Sigmoid colon (tissue), 4 donors: Measurements from ENCODE around the gene IQGAP1.

Experiments
- POLR2A ChIP-seq, 2 donors: fragments of 450-650 bp; IDR thresholded peaks; one replicate each; pipeline ENCODE4 v1.6.1; 2016; ENCODE audit warnings: antibody characterized with exemption in 2 of 2, mild to moderate bottlenecking in 2 of 2, moderate library complexity in 2 of 2
- POLR2AphosphoS5 ChIP-seq, 4 donors: sonication (generic); formaldehyde crosslinking; IDR thresholded peaks; one replicate each; pipeline ENCODE4 v1.6.1; 2017; ENCODE audit warnings: antibody characterized with exemption in 4 of 4
- TF ChIP-seq, protein P1 (sequence below), 4 experiments: fragments of 450-650 bp in 3 of 4; fragments of 200-600 bp in 1 of 4; IDR thresholded peaks; one replicate each; pipeline ENCODE4 v1.5.1; 2016 to 2019; ENCODE audit warnings: antibody characterized with exemption in 4 of 4, mild to moderate bottlenecking in 3 of 4, moderate library complexity in 2 of 4

DNA sequence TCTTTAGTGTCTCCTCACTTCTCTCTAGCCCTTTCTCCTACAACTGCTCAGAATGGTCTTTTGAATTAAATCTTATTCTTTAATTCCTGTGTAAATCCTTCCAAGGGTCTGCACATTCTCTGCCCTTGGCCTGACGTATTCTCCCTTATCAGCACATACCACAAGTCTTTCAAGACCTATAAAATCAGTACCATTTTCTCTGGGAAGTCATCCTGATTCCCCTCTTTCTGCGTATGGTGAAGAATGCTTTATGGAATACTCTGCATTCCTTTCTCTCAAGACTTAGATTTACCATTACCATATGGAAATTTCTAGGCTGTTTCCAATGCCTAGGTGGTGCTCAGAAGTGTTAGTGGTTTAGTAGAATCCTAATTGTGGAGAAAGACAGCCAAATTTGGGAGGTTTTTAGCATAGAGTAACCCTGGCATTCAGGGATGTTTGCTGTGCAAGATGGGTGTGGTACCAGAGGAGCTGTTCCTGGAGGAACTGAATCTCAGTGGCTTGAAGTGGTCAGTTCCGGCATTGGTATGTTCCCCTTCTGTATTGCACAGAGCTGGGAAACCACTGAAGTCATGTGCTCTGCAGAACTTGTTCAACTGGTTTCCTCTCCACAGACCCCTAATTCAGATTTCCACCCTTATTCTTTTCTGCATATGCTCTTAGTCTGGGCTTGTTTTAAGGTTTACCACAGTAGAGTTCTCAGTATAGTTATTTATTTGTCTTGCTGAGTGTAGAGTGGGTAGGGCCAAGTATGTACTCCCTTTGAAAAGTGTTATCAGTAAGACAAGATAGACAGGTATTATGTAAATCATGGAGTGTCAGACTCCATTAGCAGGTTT lies 24.5 kb downstream of the IQGAP1 start:
- TF ChIP-seq POLR2A (IDR thresholded peaks at IDR 0.05) (no peak), POLR2AphosphoS5 (IDR thresholded peaks at IDR 0.05) (peak in 1 of 4 donors; percentile 41)
- TF ChIP-seq, protein P1, sequence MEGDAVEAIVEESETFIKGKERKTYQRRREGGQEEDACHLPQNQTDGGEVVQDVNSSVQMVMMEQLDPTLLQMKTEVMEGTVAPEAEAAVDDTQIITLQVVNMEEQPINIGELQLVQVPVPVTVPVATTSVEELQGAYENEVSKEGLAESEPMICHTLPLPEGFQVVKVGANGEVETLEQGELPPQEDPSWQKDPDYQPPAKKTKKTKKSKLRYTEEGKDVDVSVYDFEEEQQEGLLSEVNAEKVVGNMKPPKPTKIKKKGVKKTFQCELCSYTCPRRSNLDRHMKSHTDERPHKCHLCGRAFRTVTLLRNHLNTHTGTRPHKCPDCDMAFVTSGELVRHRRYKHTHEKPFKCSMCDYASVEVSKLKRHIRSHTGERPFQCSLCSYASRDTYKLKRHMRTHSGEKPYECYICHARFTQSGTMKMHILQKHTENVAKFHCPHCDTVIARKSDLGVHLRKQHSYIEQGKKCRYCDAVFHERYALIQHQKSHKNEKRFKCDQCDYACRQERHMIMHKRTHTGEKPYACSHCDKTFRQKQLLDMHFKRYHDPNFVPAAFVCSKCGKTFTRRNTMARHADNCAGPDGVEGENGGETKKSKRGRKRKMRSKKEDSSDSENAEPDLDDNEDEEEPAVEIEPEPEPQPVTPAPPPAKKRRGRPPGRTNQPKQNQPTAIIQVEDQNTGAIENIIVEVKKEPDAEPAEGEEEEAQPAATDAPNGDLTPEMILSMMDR (IDR thresholded peaks at IDR 0.05): no peak
